B cell (primary cell): ENCODE measurements around the gene RNASEH1. TPM values are rescaled to one million over a fixed set of nuclear protein-coding genes. Genes with fewer than 3 reads are reported as not detected.

Experiments
- ATAC-seq: fragments of 200-7000 bp; cut with Tn5 transposase; one replicate; pipeline ENCODE4 v1.10.0; 2021; ENCODE audit warnings: low read depth, mild to moderate bottlenecking, moderate number of reproducible peaks, moderate library complexity
- CTCF ChIA-PET: fragments of 350-600 bp; sonication (Branson Sonifier 250); formaldehyde crosslinking; loops from one replicate; lab custom pipeline; 2021; ENCODE audit warnings: antibody characterized with exemption, inconsistent platforms; lab: Charles Lee
- POLR2A ChIA-PET: fragments of 350-600 bp; sonication (Branson Sonifier 250); formaldehyde crosslinking; loops from one replicate; lab custom pipeline; 2021; ENCODE audit warnings: antibody characterized with exemption; lab: Charles Lee
- DNase-seq: peaks from one replicate; pipeline ENCODE4 v3.0.0; 2013
- H2AFZ ChIP-seq: 2 replicates; pipeline ENCODE4 v1.6.1; 2012; ENCODE audit warnings: mild to moderate bottlenecking, low read depth, low read length; ENCODE audit not compliant: insufficient read depth, poor library complexity, severe bottlenecking
- H3K27ac ChIP-seq, 2 donors: 1 replicate in 1 of 2; 2 replicates in 1 of 2; pipeline ENCODE4 v1.5.1; 2012 to 2013; ENCODE audit warnings: low read length in 2 of 2, mild to moderate bottlenecking in 2 of 2, moderate library complexity in 1 of 2
- H3K27me3 ChIP-seq, 4 experiments: fragments of 200-600 bp in 1 of 4; sonication (generic) in 1 of 4; replicated peaks in 1 of 4; 1 replicate in 2 of 4; 2 replicates in 2 of 4; pipeline versions ENCODE4 v1.6.1 to v1.7.0; 2013 to 2016; ENCODE audit warnings: low read length in 3 of 4, mild to moderate bottlenecking in 2 of 4, mixed read lengths in 1 of 4, moderate library complexity in 1 of 4; ENCODE audit not compliant: insufficient read depth in 4 of 4, control insufficient read depth in 3 of 4; ENCODE audit errors: control extremely low read depth in 1 of 4
- H3K36me3 ChIP-seq, 2 experiments: replicated peaks in 1 of 2; 1 replicate in 1 of 2; 2 replicates in 1 of 2; pipeline versions ENCODE4 v1.6.1 to v1.7.1; 2013; ENCODE audit warnings: low read length in 1 of 2; ENCODE audit not compliant: insufficient read depth in 2 of 2, control insufficient read depth in 1 of 2; ENCODE audit errors: control extremely low read depth in 1 of 2, extremely low read depth in 1 of 2
- H3K4me1 ChIP-seq, 2 donors: fragments of 200-600 bp in 1 of 2; sonication (generic) in 1 of 2; 1 replicate in 1 of 2; 2 replicates in 1 of 2; pipeline versions ENCODE4 v1.5.1 to v1.6.1; 2013 to 2017; ENCODE audit warnings: low read length in 2 of 2; ENCODE audit not compliant: control insufficient read depth in 2 of 2, insufficient read depth in 2 of 2
- H3K4me2 ChIP-seq: replicated peaks from 2 replicates; pipeline ENCODE3; 2012; ENCODE audit warnings: mild to moderate bottlenecking, low read depth, low read length; ENCODE audit not compliant: poor library complexity, severe bottlenecking
- H3K4me3 ChIP-seq, 5 experiments: fragments of 200-600 bp in 1 of 5; sonication (generic) in 1 of 5; 1 replicate in 3 of 5; 2 replicates in 2 of 5; pipeline versions ENCODE4 v1.5.1 to v1.7.0; 2011 to 2016; ENCODE audit warnings: low read length in 4 of 5, mild to moderate bottlenecking in 4 of 5, low read depth in 2 of 5, control low read depth in 1 of 5, moderate library complexity in 1 of 5; ENCODE audit not compliant: insufficient read depth in 1 of 5; ENCODE audit errors: control extremely low read depth in 1 of 5, extremely low read depth in 1 of 5
- H3K79me2 ChIP-seq: fragments of 200-600 bp; sonication (generic); one replicate; pipeline ENCODE4 v1.6.0; 2016; ENCODE audit warnings: low read length; ENCODE audit not compliant: control insufficient read depth, insufficient read depth
- H3K9ac ChIP-seq: fragments of 200-600 bp; sonication (generic); 2 replicates; pipeline ENCODE4 v1.6.1; 2017; ENCODE audit warnings: mild to moderate bottlenecking, low read length, moderate library complexity
- H3K9me3 ChIP-seq, 3 donors: one replicate each; pipeline versions ENCODE4 v1.6.1 to v1.7.1; 2013; ENCODE audit warnings: low read length in 2 of 3; ENCODE audit not compliant: control insufficient read depth in 2 of 3, insufficient read depth in 1 of 3; ENCODE audit errors: control extremely low read depth in 1 of 3
- H4K20me1 ChIP-seq: 2 replicates; pipeline ENCODE4 v1.6.0; 2012; ENCODE audit warnings: mild to moderate bottlenecking, low read length; ENCODE audit not compliant: insufficient read depth, control insufficient read depth, poor library complexity, severe bottlenecking
- H3K27ac Mint-ChIP-seq: one replicate; pipeline ENCODE4 v1.8.0; 2021; ENCODE audit warnings: mixed read lengths
- H3K27me3 Mint-ChIP-seq: one replicate; pipeline ENCODE4 v1.8.0; 2021; ENCODE audit warnings: mixed read lengths
- H3K4me1 Mint-ChIP-seq: one replicate; pipeline ENCODE4 v1.8.0; 2021; ENCODE audit warnings: mixed read lengths
- H3K4me3 Mint-ChIP-seq: one replicate; pipeline ENCODE4 v1.8.0; 2021; ENCODE audit warnings: mixed read lengths
- H3K9me3 Mint-ChIP-seq: one replicate; pipeline ENCODE4 v1.8.0; 2022; ENCODE audit warnings: mixed read lengths; ENCODE audit not compliant: insufficient read depth
- EZH2 ChIP-seq: IDR thresholded peaks from 2 replicates; pipeline ENCODE4 v1.6.1; 2012; ENCODE audit warnings: borderline replicate concordance, low read depth, mild to moderate bottlenecking, moderate library complexity, low read length; ENCODE audit not compliant: insufficient read depth, poor library complexity, severe bottlenecking
- WGBS: methylation state at CpG from one replicate; pipeline ENCODE4 v1.1.5; 2013; ENCODE audit warnings: missing lambda C conversion rate; ENCODE audit not compliant: insufficient coverage; 5-methylcytosine and 5-hydroxymethylcytosine counted together
- intact Hi-C: fragments of 100-400 bp; cut with micrococcal nuclease; formaldehyde crosslinking; loops from one replicate; pipeline ENCODE4 v1.10.0; 2022
- polyA plus RNA-seq: library from polyadenylated mRNA; depleted of rRNA; stranded (reverse); fragments of >200 nt; gene quantifications from 2 replicates; pipeline ENCODE4 v1.2.3, GENCODE V29; 2012
- total RNA-seq, 2 donors: library from RNA; stranded (reverse); fragments of 120-200 nt in 1 of 2; gene quantifications; 1 replicate in 1 of 2; 2 replicates in 1 of 2; pipeline versions ENCODE4 v1.2.3 to v1.2.4, GENCODE V29; 2013 to 2022
- TF ChIP-seq, protein P1 (sequence below): fragments of 200-600 bp; IDR thresholded peaks from one replicate; pipeline ENCODE4 v1.8.0; 2022; ENCODE audit warnings: antibody characterized with exemption, mild to moderate bottlenecking

Gene RNASEH1
- total and polyA plus RNA-seq, 2 donors (not counting 1 experiment from before 2014, with no cell fraction given): 7.2 to 25.1 TPM

- Histone ChIP-seq H4K20me1 (no peaks in the 10 kb centered on the region), H3K9me3 (peaks cover 0 to 6% (median 0%) of the 10 kb centered on the region in 3 donors), H3K4me2 (peak overlapping the region; percentile 52), H2AFZ (peak overlapping the region; percentile 56), H3K4me3 (peak overlapping the region in 3 of 5 experiments; percentile 26 to 41 (median 32)), H3K9ac (peak overlapping the region; percentile 25), H3K27me3 (no peaks in the 10 kb centered on the region), H3K27ac (peak overlapping the region; percentile 18 to 55), H3K79me2 (no peaks in the 10 kb centered on the region), H3K4me1 (peaks cover 3 to 7% of the 10 kb centered on the region in 2 donors), H3K36me3 (peaks cover 0 to 2% of the 10 kb centered on the region in 2 experiments)
- ChIA-PET CTCF (interaction anchor here (1.3 kb wide), 1 partner anchor 16 kb away, joined by 3 read pairs; no protein-coding TSS in a partner anchor), POLR2A (interaction anchor here (0.7 to 1.1 kb wide), 2 partner anchors 17 to 22 kb away, joined by 3 read pairs; partner anchors contain the start of gene RNASEH1)
- Mint-ChIP-seq H3K4me1 (peaks cover 11% of the 10 kb centered on the region), H3K27ac (peak overlapping the region; percentile 50), H3K27me3 (no peaks in the 10 kb centered on the region), H3K9me3 (no peaks in the 10 kb centered on the region), H3K4me3 (peak overlapping the region; percentile 77)
- DNase-seq (peak; percentile 20), ATAC-seq (peak; percentile 17)
- TF ChIP-seq, protein P1, sequence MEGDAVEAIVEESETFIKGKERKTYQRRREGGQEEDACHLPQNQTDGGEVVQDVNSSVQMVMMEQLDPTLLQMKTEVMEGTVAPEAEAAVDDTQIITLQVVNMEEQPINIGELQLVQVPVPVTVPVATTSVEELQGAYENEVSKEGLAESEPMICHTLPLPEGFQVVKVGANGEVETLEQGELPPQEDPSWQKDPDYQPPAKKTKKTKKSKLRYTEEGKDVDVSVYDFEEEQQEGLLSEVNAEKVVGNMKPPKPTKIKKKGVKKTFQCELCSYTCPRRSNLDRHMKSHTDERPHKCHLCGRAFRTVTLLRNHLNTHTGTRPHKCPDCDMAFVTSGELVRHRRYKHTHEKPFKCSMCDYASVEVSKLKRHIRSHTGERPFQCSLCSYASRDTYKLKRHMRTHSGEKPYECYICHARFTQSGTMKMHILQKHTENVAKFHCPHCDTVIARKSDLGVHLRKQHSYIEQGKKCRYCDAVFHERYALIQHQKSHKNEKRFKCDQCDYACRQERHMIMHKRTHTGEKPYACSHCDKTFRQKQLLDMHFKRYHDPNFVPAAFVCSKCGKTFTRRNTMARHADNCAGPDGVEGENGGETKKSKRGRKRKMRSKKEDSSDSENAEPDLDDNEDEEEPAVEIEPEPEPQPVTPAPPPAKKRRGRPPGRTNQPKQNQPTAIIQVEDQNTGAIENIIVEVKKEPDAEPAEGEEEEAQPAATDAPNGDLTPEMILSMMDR: no peak
- intact Hi-C loops: no loop called here
- WGBS: 67% methylated on average over 20 of the region's 24 CpGs
Measured at GRCh38 chr2:3535794-3536681, 22.1 kb downstream of the RNASEH1 start.

- Histone ChIP-seq H3K4me2 (peak overlapping the region; percentile 52), H3K79me2 (no peaks in the 10 kb centered on the region), H2AFZ (peak overlapping the region; percentile 56), H3K4me3 (no peak overlapping the region), H3K27ac (peak overlapping the region in 1 of 2 donors; percentile 18), H3K4me1 (peaks cover 3 to 7% of the 10 kb centered on the region in 2 donors), H3K9ac (no peak overlapping the region), H3K36me3 (peaks cover 0 to 2% of the 10 kb centered on the region in 2 experiments), H4K20me1 (no peaks in the 10 kb centered on the region), H3K27me3 (no peaks in the 10 kb centered on the region), H3K9me3 (peaks cover 0 to 6% (median 0%) of the 10 kb centered on the region in 3 donors)
- no peak for ATAC-seq
- intact Hi-C loops: no loop called here
- no peak for DNase-seq
- Mint-ChIP-seq H3K27ac (no peak overlapping the region), H3K9me3 (no peaks in the 10 kb centered on the region), H3K4me3 (peak overlapping the region; percentile 77), H3K27me3 (no peaks in the 10 kb centered on the region), H3K4me1 (peaks cover 11% of the 10 kb centered on the region)
- POLR2A ChIA-PET: interaction anchor here (0.7 to 1.1 kb wide), 2 partner anchors 17 to 23 kb away, joined by 3 read pairs; partner anchors contain the start of gene RNASEH1
- CTCF ChIA-PET: interaction anchor here (1.3 kb wide), 1 partner anchor 15 kb away, joined by 3 read pairs; no protein-coding TSS in a partner anchor
- TF ChIP-seq EZH2: no peak
- TF ChIP-seq, protein P1: no peak
- WGBS: 47% methylated on average over 5 of the region's 5 CpGs
Measured at GRCh38 chr2:3535467-3535793, 22.7 kb downstream of the RNASEH1 start.
